Stimulated activated CD4-positive, alpha-beta T cell treated with anti-CD3 and anti-CD28 coated beads, TNF-alpha, amount 100 ng/mL, for 4 hours (primary cell): Measurements from ENCODE around the gene ELAPOR2.
A peak's percentile ranks its signal among the peaks of the same experiment; 100 is the strongest.
"Not testable (repeated sequence)": the region's sequence is repeated elsewhere in the genome, so short reads cannot be mapped to it uniquely, and the experiment has no call there.

Experiments used
- DNase-seq, 3 experiments: peaks; one replicate each; pipeline ENCODE4 v3.0.0-alpha.2; 2020; ENCODE audit warnings: low read depth in 3 of 3

ELAPOR2 gene

GRCh38 chr7:87046456-87046855 is 13.0 kb downstream of the ELAPOR2 start:
- DNase-seq, result no peak

DNA sequence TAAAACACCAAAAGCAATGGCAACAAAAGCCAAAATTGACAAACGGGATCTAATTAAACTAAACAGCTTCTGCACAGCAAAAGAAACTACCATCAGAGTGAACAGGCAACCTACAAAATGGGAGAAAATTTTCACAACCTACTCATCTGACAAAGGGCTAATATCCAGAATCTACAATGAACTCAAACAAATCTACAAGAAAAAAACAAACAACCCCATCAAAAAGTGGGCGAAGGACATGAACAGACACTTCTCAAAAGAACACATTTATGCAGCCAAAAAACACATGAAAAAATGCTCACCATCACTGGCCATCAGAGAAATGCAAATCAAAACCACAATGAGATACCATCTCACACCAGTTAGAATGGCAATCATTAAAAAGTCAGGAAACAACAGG is 14.7 kb downstream of the ELAPOR2 start:
- DNase-seq, result not testable (repeated sequence)

GRCh38 chr7:87041586-87041985 is 17.9 kb downstream of the ELAPOR2 start:
- not testable (repeated sequence) for DNase-seq

GRCh38 chr7:87039691-87040299 is 19.7 kb downstream of the ELAPOR2 start:
- DNase-seq, result peak in 1 of 3 experiments; percentile 1

DNA sequence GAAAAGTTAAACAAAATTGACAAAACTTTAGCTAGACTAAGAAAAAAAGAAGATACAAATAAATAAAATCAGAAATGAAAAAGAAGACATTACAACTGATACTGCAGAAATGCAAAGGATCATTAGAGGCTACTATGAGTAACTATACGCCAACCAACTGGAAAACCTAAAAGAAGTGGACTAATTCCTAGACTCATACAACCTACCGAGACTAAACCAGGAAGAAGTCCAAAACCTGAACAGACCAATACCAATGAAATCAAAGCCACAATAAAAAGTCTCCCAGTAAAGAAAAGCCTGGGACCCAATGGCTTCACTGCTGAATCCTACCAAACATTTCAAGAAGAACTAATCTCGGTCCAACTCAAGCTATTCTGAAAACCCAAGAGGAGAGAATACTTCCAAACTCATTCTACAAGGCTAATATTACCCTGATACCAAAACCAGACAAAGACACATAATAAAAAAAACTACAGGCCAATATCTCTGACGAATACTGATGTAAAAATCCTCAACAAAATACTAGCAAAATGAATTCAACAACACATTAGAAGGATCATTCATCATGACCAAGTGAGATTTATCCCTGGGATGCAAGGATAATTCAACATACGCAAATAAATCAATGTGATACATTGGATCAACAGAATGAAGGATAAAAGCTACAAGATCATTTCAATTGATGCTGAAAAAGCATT is 20.3 kb downstream of the ELAPOR2 start:
- no peak for DNase-seq

GRCh38 chr7:87036985-87037384 is 22.5 kb downstream of the ELAPOR2 start:
- no peak for DNase-seq

- DNase-seq, result no peak
Measured at GRCh38 chr7:87032604-87033339, 26.7 kb downstream of the ELAPOR2 start.

- DNase-seq, result no peak
Measured at GRCh38 chr7:87029078-87029477, 30.4 kb downstream of the ELAPOR2 start.

DNA sequence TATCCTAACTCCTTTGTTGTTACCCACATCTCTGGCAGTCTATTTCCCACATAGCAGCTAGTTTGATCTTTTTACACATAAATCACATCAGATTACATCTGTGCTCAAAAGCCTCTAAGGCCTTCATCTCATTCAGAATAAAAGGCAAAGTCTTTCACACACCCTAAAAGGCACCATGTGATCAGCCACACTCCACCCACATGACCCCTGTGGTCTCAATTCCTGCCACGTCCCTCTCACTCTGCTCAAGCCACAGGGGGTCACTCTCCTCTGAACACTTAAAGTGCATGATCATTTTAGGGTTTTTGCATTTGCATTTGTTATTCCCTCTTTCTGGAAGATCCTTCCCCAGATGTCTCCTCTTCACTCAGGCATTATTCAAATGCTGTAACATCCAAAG is 30.8 kb downstream of the ELAPOR2 start:
- no peak for DNase-seq

GRCh38 chr7:87027900-87028299 is 31.6 kb downstream of the ELAPOR2 start:
- no peak for DNase-seq

DNA sequence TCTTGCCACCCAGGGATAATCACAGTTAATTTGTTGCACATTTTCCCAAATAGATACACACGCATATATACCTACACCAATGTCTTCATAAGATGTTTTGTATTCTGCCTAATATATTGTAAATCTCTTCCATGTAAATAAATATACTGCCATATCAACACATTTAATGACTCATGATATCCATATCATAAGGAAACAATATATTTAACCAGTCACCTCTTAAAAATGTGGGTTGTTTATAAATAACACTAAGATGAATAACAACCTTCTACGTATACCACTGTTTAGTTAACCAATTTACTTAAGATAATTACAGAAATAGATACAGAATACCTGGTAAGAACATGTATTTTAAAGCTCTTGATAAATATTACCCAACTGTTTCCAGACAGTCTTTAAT is 38.2 kb downstream of the ELAPOR2 start:
- no peak for DNase-seq

- DNase-seq, result no peak
Measured at GRCh38 chr7:87016606-87017005, 42.8 kb downstream of the ELAPOR2 start.

DNA sequence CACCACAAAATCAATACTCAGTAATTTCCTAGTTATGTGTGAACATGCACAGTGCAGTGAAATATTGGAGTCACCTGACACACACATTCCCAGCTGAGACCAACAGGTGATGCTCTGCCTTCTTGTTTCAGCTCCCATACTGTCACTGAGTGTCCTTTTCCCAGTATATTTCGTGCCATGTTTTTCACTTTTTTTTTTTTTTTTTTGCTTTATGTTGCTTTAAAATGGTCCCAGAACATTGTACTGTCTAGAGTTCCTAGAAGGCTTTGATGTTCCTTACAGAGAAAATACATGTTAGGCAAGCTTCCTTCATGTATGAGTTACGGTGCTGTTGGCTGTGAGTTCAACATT is 45.6 kb downstream of the ELAPOR2 start:
- no peak for DNase-seq

DNA sequence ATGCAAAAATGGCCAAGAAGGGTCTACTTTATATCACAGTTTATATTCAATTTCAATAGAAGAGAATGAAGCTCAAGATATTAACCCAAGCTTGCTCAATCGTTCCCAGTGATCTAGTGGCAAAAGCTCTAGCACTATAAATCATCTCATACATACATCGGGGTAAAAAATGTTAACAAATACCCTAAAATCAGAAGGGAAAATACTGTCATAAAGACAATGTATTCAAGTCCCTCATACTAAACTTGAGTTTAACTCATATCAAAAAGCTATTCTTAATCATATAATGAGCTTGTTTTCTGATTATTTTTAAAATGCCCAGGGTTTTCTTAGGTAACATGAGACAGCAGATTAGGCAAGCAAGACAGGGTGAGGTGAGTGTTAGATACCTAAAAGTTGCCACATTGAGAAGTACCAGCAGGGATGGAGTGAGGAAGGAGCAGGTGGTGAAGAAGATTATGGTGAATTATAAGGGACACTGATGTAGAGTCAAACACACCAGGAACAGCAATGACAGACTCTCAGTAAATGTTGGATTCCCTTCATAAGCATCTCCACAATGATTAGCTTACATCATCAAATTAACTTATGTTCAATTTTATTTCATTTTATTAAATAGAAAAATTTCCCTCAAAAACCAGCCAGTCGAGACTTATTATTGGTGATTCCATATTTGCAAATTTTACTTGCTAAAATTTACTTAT is 46.2 kb downstream of the ELAPOR2 start:
- DNase-seq, result no peak
